Activated CD8-positive, alpha-beta memory T cell treated with anti-CD3 and anti-CD28 coated beads for 36 hours (primary cell): ENCODE measurements around the gene GALNS. TPM values are rescaled to one million over a fixed set of nuclear protein-coding genes. Genes with fewer than 3 reads are reported as not detected.
"Not testable (repeated sequence)": the region's sequence is repeated elsewhere in the genome, so short reads cannot be mapped to it uniquely, and the experiment has no call there.

ENCODE experiments used
- CTCF ChIA-PET: fragments of 350-600 bp; sonication (Branson Sonifier 250); formaldehyde crosslinking; loops from one replicate; lab custom pipeline; 2021; ENCODE audit warnings: antibody characterized with exemption; lab: Charles Lee
- POLR2A ChIA-PET: fragments of 350-600 bp; sonication (Branson Sonifier 250); formaldehyde crosslinking; loops from one replicate; lab custom pipeline; 2021; ENCODE audit warnings: antibody characterized with exemption; lab: Charles Lee
- total RNA-seq, 2 experiments: library from RNA; stranded (reverse); gene quantifications; one replicate each; pipeline ENCODE4 v1.2.3, GENCODE V29; 2021

GALNS gene
- total RNA-seq, 2 experiments from 2014 or later: 18.3 to 19.0 TPM

DNA sequence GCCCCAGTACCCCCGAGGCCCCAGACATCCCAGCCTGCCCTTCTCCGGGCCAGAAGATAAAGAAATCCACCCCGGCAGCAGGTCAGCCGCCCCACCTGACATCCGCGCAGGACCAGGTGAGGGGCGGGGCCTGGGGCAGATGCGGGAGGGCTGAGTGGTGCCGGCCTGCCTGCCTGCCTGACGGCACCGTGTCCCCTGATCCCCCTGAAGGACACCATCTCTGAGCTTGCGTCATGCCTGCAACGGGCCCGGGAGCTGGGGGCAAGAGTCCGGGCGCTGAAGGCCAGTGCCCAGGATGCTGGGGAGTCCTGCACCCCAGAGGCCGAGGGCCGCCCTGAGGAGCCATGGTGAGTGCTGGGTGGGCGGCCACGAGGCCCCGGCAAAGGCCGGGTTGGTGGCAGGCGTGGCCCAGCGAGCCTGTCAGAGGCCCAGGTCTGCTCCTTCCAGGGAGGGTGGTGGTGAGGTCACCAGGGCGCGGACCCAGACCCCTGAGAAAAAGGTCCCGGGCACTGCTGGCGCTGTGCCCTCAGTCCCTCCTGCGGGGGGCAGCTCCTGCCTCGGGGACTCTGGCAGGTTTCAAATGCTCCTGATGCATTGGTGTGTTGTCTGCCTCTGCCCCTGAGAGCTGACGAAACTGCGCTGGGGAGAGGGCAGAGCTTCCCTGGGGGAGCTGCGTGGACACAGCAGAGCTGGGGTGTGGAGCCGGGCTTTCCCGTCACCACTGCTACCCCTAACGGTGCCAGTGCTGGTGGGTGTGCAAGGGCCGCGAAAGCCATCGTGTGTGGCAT lies 52.0 kb downstream of the GALNS start:
- ChIA-PET CTCF (interaction anchor here (3.1 kb wide), 1 partner anchor 68 kb away, joined by 16 read pairs; no protein-coding TSS in a partner anchor), POLR2A (interaction anchor here (3.2 kb wide), 1 partner anchor 23 kb away, joined by 25 read pairs; no protein-coding TSS in a partner anchor)

DNA sequence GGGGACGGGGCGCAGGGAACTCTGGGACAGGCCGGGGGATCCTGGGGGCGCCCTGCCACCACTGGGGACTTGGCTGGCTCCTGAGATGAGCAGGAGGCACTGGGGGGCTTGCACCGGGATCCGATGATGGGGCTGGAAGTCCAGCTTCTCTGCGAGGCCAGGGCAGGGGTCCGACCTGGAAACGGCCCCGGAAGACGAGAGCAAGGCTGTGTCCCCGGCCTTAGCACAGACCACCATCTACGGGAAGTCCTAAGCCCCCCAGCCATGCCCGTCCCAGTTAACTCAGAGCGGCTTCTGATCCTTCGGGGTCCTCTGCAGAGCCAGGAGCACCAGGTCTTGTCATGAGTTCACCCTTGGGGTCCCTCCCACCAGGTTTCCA lies 52.6 kb downstream of the GALNS start:
- ChIA-PET POLR2A (interaction anchor here (2.0 to 3.2 kb wide), 2 partner anchors 10 to 22 kb away, joined by 12 to 25 read pairs; no protein-coding TSS in a partner anchor), CTCF (interaction anchor here (3.1 kb wide), 1 partner anchor 67 kb away, joined by 16 read pairs; no protein-coding TSS in a partner anchor)

GRCh38 chr16:88803264-88803987 lies 53.3 kb downstream of the GALNS start, which contains the start of gene CDT1:
Gene CDT1, plus strand, starts transcription at chr16:88803789. Its CDS starts 43 bp downstream, at chr16:88803832.
- POLR2A ChIA-PET: interaction anchor here (0.9 to 3.2 kb wide), 5 partner anchors 8 to 21 kb away, joined by 4 to 25 read pairs (median 11); partner anchors contain the start of gene PIEZO1
- CTCF ChIA-PET: interaction anchor here (0.6 to 3.1 kb wide), 10 partner anchors 9 to 212 kb away, joined by 3 to 16 read pairs (median 4); partner anchors contain the start of genes APRT and PIEZO1

GRCh38 chr16:88800277-88800592 lies 56.5 kb downstream of the GALNS start:
- CTCF ChIA-PET: interaction anchor here (1.8 to 2.9 kb wide), 3 partner anchors 12 to 63 kb away, joined by 4 to 14 read pairs (median 8); partner anchors contain the start of gene APRT

DNA sequence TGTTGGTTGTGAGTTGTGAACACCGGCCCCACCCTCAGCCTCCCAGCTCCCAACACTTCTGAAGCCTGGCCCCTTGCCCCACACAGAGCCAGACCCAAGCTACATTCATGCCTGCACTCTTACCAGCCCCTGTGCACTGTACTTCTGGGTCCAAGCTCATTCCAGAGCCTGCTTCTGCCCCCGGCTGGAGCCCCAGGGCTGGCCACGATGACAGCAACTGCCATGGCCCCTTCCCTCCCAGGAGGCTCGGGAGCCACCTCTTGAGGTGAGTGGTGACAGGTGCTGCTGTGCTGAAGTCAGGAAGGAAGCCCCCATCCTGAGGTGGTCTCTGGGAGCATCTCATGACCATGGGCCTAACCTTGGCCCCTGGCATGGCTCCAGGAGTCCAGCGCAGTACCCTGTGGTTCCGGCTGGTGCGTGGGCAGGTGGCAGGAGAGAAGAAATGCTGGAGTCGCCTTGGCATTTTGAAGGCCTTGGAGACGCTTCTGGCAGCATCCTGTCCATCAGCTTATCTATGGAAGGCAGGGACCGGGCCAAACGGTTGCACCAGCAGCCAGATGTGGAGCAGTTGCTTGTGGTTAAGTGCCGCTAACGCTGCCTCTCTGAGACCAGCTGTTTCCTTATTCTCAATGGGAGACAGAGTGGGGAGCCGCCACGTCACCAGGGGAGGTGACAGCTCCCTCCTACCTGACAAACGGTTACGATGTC lies 57.0 kb downstream of the GALNS start:
- POLR2A ChIA-PET: interaction anchor here (1.1 kb wide), 2 partner anchors 9 to 10 kb away, joined by 4 read pairs; no protein-coding TSS in a partner anchor
- CTCF ChIA-PET: interaction anchor here (0.5 to 2.9 kb wide), 4 partner anchors 12 to 120 kb away, joined by 4 to 14 read pairs (median 6); partner anchors contain the start of gene APRT

More at GRCh38 chr16:88800277-88800592, 56.5 kb downstream of the GALNS start:
- POLR2A ChIA-PET: interaction anchor here (1.1 to 1.2 kb wide), 2 partner anchors 9 to 12 kb away, joined by 4 read pairs; no protein-coding TSS in a partner anchor

DNA sequence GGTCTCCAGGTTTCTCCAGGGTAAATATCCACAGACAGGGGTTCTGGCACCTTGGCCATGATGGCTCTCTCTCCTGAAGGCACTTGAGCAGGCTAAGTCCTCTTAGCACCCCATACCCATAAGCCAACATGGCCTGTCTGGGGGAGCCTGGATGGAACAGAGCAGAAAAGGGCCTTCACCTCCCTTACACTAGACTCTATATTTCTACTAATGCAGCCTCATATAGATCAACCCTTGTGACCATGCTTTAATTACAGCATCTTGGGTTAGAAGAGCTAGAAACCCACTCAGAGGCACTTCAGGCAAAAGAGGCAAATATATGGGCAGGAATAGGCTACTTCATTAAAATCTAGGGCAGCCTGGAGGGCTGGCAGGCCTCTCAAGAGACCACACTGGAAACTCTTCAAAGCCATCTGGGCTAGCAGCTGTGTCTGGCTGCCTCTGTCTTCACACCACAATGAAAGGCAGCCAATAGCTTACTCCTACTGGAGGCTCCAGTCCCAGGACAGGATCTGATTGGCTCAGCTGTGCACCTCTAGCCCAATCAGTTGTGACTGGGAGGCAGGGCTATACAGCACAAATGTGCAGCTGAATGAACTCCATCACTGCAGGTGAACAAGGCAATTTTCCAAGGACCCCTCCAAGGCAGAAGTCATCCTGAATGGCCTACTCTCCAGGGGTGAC lies 57.8 kb downstream of the GALNS start:
- ChIA-PET POLR2A (interaction anchor here (1.1 kb wide), 1 partner anchor 10 kb away, joined by 4 read pairs; no protein-coding TSS in a partner anchor), CTCF (interaction anchor here (0.5 to 2.9 kb wide), 5 partner anchors 13 to 119 kb away, joined by 4 to 14 read pairs (median 4); partner anchors contain the start of gene APRT)

GRCh38 chr16:88798073-88798472 lies 58.7 kb downstream of the GALNS start:
- ChIA-PET CTCF (interaction anchor here (1.1 to 2.9 kb wide), 2 partner anchors 12 to 14 kb away, joined by 4 to 8 read pairs; no protein-coding TSS in a partner anchor), POLR2A (no interaction called here)

DNA sequence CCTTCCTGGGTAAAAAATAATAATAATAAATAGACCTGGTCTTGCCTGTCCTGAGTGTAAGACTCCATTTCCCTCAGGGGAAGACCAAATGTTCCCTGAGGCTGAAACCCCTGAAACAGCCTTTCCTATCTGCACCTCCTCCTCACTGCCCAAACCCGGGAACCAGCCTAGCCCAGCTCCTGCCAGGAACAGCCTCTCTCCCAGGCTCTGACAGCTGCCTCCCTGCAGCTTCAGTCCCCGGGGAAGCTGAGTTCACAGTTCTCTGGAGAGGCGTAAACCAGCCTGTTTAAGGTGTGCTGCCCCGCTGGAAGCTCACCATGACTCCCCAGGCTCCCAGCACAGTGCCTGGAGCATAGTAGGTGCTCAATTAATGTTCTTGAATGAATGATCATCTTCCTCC lies 60.5 kb downstream of the GALNS start:
- ChIA-PET POLR2A (interaction anchor here (1.0 kb wide), 1 partner anchor 14 kb away, joined by 3 read pairs; no protein-coding TSS in a partner anchor), CTCF (interaction anchor here (1.0 to 1.1 kb wide), 2 partner anchors 12 to 34 kb away, joined by 3 to 5 read pairs; no protein-coding TSS in a partner anchor)

DNA sequence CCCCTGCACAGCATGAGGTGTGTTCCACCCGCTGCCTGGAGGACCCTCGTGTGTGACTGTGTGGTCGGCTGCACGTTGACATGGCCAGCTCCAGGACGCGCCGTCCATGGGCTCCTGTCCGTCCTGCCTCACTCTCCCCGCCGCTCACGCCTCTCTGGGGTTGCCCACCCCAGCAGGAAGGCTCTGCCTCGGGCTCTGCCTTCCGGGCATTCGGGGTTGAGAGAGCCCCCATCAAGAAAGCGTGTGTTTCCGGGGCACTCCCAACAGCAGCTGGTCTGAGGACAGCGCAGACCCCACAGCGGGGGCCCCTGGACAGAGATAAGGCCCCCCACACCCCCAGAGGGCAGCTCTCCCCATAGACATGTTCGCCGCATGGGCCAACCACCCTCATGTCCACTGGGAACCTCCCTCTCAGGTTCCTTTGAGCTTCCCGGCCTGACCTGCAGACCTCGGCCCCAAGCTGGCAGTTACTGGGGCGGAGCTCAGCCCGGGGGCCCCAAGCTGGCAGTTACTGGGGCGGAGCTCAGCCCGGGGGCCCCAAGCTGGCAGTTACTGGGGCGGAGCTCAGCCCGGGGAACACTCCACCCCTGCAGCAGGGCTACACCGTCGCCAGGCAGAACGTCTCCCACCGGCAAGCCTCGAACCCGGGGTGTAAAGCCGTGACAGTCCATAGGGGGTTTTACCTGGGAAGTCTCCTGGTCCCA lies 63.3 kb downstream of the GALNS start:
- ChIA-PET POLR2A (interaction anchor here (0.9 to 1.7 kb wide), 5 partner anchors 10 to 48 kb away, joined by 3 to 12 read pairs (median 4); partner anchors contain the start of genes APRT and CDT1), CTCF (interaction anchor here (0.5 to 1.7 kb wide), 2 partner anchors 9 to 203 kb away, joined by 4 read pairs; no protein-coding TSS in a partner anchor)

GRCh38 chr16:88792668-88793250 lies 64.0 kb downstream of the GALNS start:
- POLR2A ChIA-PET: interaction anchor here (1.2 to 1.7 kb wide), 2 partner anchors 10 to 13 kb away, joined by 3 to 12 read pairs; partner anchors contain the start of gene CDT1
- CTCF ChIA-PET: interaction anchor here (0.5 kb wide), 1 partner anchor 203 kb away, joined by 4 read pairs; no protein-coding TSS in a partner anchor

DNA sequence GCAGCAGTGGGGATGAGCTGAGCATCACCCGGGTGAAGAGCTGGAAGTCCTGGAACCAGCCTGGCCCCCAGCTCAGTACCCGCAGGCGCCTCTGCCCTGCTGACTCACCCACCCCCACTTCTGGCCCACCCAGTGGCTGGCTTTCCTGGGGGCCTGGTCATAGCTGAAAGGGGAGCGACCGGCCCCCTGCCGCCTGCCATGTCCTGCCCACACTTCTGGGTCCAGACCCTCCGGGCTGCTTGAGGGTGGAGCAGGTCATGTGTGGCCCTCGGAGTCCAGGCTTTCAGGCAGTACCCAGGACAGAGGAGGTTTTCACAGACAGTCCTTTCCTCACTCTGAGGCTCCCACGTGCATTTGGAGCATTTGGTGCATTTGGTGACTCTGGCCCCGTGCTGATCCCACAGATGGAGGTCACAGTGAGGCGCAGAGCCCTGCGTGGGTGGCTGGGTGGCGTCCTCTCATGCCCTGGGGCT lies 64.6 kb downstream of the GALNS start:
- ChIA-PET CTCF (no interaction called here), POLR2A (no interaction called here)

DNA sequence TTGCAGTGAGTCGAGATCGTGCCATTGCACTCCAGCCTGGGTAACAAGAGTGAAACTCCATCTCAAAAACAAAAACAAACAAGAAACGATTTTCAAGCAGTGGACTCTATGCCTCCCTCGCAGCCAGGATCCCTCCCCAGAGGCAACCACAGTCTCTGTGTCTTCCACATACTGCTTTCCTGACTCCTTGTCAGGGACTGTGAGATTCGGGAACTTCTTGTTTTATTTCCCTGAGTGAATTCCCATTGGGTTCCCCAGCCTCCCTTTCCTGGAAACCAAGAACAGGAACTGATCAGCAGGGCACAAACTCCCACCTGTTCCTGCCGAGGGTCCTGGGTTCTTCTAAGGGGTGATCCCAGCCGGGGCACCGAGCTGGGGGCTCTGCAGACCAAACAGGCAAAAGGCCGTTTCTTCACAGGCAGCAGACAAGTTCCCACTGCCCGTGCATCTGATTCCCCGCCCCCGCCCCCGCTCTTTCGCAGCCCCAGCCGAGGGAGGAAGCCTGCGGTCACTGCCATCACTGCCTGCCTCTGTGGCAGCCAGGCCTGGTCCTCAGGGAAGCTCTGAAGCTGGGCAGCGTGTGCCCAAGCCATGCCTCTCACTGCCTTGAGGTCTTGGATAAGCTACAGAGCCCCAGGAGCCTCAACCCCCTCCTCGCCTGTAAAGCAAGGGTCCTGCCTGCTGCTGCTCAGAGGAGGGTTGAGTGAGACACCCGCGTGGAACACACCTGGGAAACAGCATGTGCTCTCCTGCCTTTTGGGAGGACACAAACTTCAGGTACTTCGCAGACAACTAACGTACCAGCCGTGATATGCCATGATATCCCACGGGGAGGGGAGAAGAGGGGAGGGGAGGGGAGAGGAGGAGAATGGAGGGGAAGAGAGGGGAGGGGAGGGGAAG lies 66.2 kb downstream of the GALNS start:
- POLR2A ChIA-PET: no interaction called here
- CTCF ChIA-PET: interaction anchor here (0.7 kb wide), 1 partner anchor 54 kb away, joined by 3 read pairs; no protein-coding TSS in a partner anchor

DNA sequence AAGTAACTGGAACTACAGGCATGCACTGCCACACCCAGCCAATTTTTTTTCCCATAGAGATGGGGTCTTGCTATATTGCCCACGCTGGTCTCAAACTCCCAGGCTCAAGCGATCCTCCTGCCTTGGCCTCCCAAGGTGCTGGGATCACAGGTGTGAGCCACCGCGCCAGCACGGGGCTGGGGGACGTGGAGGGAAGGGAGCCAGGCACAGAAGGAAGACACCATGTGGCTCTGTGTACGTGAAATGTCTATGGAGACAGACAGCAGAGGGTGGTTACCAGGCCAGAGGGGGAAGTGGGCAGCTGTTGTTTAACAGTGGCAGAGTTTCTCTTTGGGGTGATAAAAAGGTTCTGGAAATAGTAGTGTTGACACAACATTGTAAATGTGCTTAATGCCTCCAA lies 67.2 kb downstream of the GALNS start:
- POLR2A ChIA-PET: no interaction called here

DNA sequence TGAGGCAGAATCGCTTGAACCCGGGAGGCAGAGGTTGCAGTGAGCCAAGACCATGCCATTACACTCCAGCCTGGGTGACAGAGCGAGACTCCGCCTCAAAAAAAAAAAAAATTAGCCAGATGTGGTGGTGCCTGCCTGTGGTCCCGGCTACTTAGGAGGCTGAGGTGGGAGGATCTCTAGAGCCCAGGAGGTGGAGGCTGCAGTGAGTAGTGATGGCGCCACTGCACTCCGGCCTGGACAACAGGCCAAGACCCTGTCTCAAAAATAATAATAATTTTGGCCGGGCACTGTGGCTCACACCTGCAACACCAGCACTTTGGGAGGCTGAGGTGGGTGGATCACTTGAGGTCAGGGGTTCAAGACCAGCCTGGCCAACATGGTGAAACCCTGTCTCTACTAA lies 68.0 kb downstream of the GALNS start:
- CTCF ChIA-PET: interaction anchor here (1.2 to 1.4 kb wide), 2 partner anchors 45 to 51 kb away, joined by 3 read pairs; no protein-coding TSS in a partner anchor
- POLR2A ChIA-PET: not testable (repeated sequence)

More for the DNA sequence above, 67.2 kb downstream of the GALNS start:
- CTCF ChIA-PET: no interaction called here
